Gastroesophageal sphincter (tissue), 4 donors: Measurements from ENCODE around the gene SDC4. TPM values are rescaled to one million over a fixed set of nuclear protein-coding genes. Genes with fewer than 3 reads are reported as not detected.

Experiments used
- ATAC-seq: fragments of 150-250 bp; one replicate; pipeline ENCODE4 v1.9.1; 2016; ENCODE audit warnings: mild to moderate bottlenecking, moderate library complexity
- H3K27ac ChIP-seq, 4 donors: fragments of 200-600 bp; sonication (generic) in 3 of 4; 1 replicate in 3 of 4; 2 replicates in 1 of 4; pipeline ENCODE4 v1.5.1; 2016 to 2019
- H3K27me3 ChIP-seq: fragments of 200-600 bp; sonication (generic); one replicate; pipeline ENCODE4 v1.5.1; 2019
- H3K36me3 ChIP-seq, 2 donors: fragments of 200-600 bp; sonication (generic); one replicate each; pipeline ENCODE4 v1.5.1; 2019; ENCODE audit warnings: control low read depth in 1 of 2
- H3K4me1 ChIP-seq, 3 donors: fragments of 200-600 bp; sonication (generic); 1 replicate in 2 of 3; 2 replicates in 1 of 3; pipeline ENCODE4 v1.5.1; 2016 to 2019; ENCODE audit warnings: control low read depth in 2 of 3
- H3K4me3 ChIP-seq, 2 donors: fragments of 200-600 bp; sonication (generic); one replicate each; pipeline ENCODE4 v1.5.1; 2019; ENCODE audit warnings: mild to moderate bottlenecking in 1 of 2, moderate library complexity in 1 of 2
- H3K9me3 ChIP-seq, 3 donors: fragments of 200-600 bp; sonication (generic); one replicate each; pipeline ENCODE4 v1.5.1; 2017 to 2019; ENCODE audit warnings: control low read depth in 2 of 3
- CTCF ChIP-seq, 4 experiments: fragments of 200-600 bp in 2 of 4; fragments of 450-650 bp in 2 of 4; sonication (generic) in 1 of 4; IDR thresholded peaks; one replicate each; pipeline ENCODE4 v1.5.1; 2017 to 2019; ENCODE audit warnings: antibody characterized with exemption in 4 of 4, mild to moderate bottlenecking in 2 of 4, moderate library complexity in 2 of 4
- EP300 ChIP-seq: sonication (generic); formaldehyde crosslinking; IDR thresholded peaks from one replicate; pipeline ENCODE4 v1.6.1; 2017; ENCODE audit warnings: antibody characterized with exemption, mild to moderate bottlenecking
- POLR2A ChIP-seq, 2 donors: fragments of 450-650 bp; IDR thresholded peaks; one replicate each; pipeline ENCODE4 v1.6.1; 2017; ENCODE audit warnings: antibody characterized with exemption in 2 of 2, mild to moderate bottlenecking in 2 of 2, moderate library complexity in 1 of 2
- POLR2AphosphoS5 ChIP-seq: sonication (generic); formaldehyde crosslinking; IDR thresholded peaks from one replicate; pipeline ENCODE4 v1.6.1; 2017; ENCODE audit warnings: antibody characterized with exemption
- WGBS, 2 donors: methylation state at CpG; one replicate each; pipeline ENCODE4 v1.1.5; 2018; ENCODE audit warnings: low coverage in 1 of 2; 5-methylcytosine and 5-hydroxymethylcytosine counted together
- total RNA-seq, 4 donors: library from RNA; depleted of rRNA; stranded (reverse); fragments of >200 nt; gene quantifications; one replicate each; pipeline ENCODE4 v1.1.0, GENCODE V29; 2016

Gene SDC4
- total RNA-seq, 4 donors from 2014 or later = 75.1 to 182 (median 84.2) TPM

- TF ChIP-seq POLR2AphosphoS5 (no peak), EP300 (no peak), CTCF (IDR thresholded peaks at IDR 0.05) (no peak), POLR2A (IDR thresholded peaks at IDR 0.05) (no peak)
Measured at GRCh38 chr20:45292343-45292742, 55.9 kb downstream of the SDC4 start.

GRCh38 chr20:45291526-45291925 lies 56.7 kb downstream of the SDC4 start:
- Histone ChIP-seq H3K4me1 (peaks cover 0 to 30% (median 12%) of the 10 kb centered on the region in 3 donors), H3K27me3 (peaks cover 43% of the 10 kb centered on the region), H3K36me3 (no peaks in the 10 kb centered on the region), H3K4me3 (no peak overlapping the region), H3K27ac (no peak overlapping the region), H3K9me3 (no peaks in the 10 kb centered on the region)
- no peak for TF ChIP-seq POLR2AphosphoS5
- no peak for TF ChIP-seq CTCF (IDR thresholded peaks at IDR 0.05)
- TF ChIP-seq POLR2A (IDR thresholded peaks at IDR 0.05) = no peak
- no peak for TF ChIP-seq EP300
- WGBS, 2 donors = 46% methylated on average over 3 of the region's 9 CpGs; no CpG with 5 or more reads in 1 of the 2 donors
- no peak for ATAC-seq

More at GRCh38 chr20:45292343-45292742, 55.9 kb downstream of the SDC4 start:
- Histone ChIP-seq H3K4me3 (no peak overlapping the region), H3K36me3 (no peaks in the 10 kb centered on the region), H3K27me3 (peaks cover 51% of the 10 kb centered on the region), H3K4me1 (peaks cover 0 to 30% (median 12%) of the 10 kb centered on the region in 3 donors), H3K9me3 (no peaks in the 10 kb centered on the region), H3K27ac (no peak overlapping the region)
- WGBS, 2 donors = 77 to 94% methylated on average over 2 of the region's 2 CpGs
- no peak for ATAC-seq

DNA sequence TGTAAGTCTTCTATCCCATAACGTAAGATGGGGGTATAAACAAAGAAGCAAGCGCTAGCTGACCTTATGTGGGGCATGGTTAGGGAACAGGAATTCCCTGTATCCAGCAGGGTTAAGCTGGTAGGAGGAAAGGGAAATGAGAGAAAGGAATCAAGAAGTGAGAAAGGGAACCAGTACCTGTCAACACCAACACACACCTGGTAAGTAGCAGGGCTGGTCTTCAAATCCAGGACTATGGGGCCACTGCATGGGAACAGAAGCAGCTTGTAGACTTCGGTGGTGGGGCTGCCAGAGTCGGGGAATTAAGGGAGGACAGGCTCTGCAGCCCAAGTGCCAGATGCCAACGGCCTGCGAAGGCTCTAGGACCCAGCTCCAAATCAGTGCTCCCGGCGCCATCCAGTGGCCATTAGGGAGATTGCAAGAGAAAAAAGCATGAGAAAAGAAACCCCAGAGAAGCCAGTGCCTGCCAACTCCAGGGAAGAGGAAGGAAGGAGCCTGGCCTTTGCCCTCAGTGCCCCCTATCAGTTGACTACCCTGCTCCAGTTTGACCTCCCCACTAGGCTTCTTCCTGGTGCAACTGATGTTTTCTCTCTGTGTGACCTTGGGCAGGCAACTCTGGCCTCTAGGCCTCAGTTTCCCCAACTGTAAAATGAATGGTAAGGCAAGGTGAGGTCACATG lies 57.4 kb downstream of the SDC4 start:
- Histone ChIP-seq H3K4me1 (peaks cover 0 to 30% (median 12%) of the 10 kb centered on the region in 3 donors), H3K9me3 (no peaks in the 10 kb centered on the region), H3K4me3 (no peak overlapping the region), H3K27me3 (peaks cover 38% of the 10 kb centered on the region), H3K27ac (no peak overlapping the region), H3K36me3 (no peaks in the 10 kb centered on the region)
- 2 to 10% methylated on average over 2 to 6 of the region's 8 CpGs for WGBS, 2 donors
- peak; percentile 49 for ATAC-seq
- TF ChIP-seq POLR2A (IDR thresholded peaks at IDR 0.05) = no peak
- peak in 3 of 4 experiments; percentile 73 to 86 (median 77) for TF ChIP-seq CTCF (IDR thresholded peaks at IDR 0.05)

- WGBS, 2 donors = 63 to 66% methylated on average over 9 to 12 of the region's 13 CpGs
- Histone ChIP-seq H3K27ac (no peak overlapping the region), H3K36me3 (no peaks in the 10 kb centered on the region), H3K9me3 (no peaks in the 10 kb centered on the region), H3K4me1 (peaks cover 0 to 30% (median 12%) of the 10 kb centered on the region in 3 donors), H3K27me3 (peaks cover 31% of the 10 kb centered on the region), H3K4me3 (no peak overlapping the region)
- no peak for ATAC-seq
- TF ChIP-seq CTCF (IDR thresholded peaks at IDR 0.05) (no peak), POLR2A (IDR thresholded peaks at IDR 0.05) (no peak), EP300 (no peak), POLR2AphosphoS5 (no peak)
Measured at GRCh38 chr20:45289942-45290676, 58.1 kb downstream of the SDC4 start.
